GM12872 (cell line): ENCODE data around the gene MRFAP1L1.

Experiments
- CTCF ChIP-seq: IDR thresholded peaks from 3 replicates; pipeline ENCODE4 v1.5.1; 2011; ENCODE audit warnings: low read depth, mild to moderate bottlenecking, low read length, moderate library complexity; ENCODE audit not compliant: insufficient read depth

Gene MRFAP1L1

GRCh38 chr4:6695660-6696610, 13.7 kb downstream of the MRFAP1L1 start:
- TF ChIP-seq CTCF = no peak

DNA sequence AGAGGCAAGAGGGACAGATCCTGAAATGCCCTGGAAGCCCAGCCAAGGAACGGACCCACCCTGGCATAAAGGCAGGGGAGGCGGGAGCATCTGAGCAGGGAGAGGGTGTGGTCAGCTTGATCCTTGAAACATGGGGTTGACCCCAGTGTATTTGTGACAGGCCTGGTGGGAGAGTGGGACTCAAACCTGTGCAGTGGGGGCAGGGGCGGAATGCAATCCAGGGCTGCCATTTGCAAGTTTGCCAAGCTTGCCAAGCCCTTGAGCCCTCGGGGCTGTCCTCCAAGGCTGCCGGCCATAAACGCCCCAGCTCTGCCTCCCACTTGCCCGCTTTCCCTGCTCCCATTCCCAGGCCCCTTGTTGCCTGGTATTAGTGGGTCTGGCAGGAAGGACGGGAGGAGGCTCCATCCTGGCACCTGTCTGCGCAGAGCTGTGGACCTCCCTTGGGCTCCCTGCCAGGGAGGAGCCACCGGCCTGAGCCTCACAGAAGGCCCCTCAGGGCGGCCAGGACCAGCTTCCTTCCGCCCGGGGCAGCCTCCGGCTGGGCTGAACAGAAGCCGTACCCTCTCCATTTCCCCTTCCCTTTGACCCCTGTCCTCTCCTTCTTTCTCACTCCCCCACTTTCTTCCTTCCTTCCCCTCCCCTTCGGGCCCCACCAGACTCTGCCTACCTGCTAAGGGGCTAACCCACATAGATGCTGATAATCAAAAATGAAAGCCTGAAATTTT, 15.3 kb downstream of the MRFAP1L1 start:
- TF ChIP-seq CTCF = no peak

DNA sequence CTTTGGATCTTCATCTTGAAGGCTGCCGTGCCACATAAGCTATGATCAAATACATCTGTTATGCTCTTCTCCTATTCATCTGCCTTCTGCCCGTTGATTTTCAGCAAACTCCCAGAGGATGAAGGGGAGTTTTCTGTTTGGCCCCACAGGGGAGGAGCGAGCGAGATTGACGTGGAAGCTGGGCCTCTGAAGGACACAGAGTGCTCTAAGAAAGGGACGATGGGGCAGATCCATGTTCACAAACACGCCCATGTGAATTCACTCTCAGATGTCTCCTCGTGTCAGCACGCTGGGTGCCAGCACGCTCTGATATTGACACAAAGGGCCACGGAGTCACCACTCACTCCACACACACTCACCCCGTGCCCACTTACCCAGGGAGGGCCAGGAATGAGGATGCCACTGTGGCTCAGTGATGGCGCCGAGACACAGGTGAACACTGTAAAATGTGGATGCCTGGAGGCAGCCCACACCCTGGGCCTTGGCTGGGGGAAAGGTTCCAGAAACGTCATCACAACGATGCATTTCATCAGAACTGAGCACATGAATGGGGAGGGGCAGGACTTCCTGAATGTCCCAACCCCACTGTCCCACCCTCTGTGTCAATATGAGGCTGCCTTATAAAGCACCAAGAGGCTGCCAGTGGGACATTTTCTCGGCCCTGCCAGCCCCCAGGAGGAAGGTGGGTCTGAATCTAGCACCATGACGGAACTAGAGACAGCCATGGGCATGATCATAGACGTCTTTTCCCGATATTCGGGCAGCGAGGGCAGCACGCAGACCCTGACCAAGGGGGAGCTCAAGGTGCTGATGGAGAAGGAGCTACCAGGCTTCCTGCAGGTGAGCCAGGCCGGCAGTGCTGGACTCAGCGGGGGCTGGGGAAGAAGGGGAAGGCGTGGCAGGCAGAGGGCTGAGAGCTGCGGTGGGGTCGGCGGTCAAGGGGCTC, 16.2 kb downstream of the MRFAP1L1 start, which contains the start of gene S100P:
Gene S100P, plus strand, starts transcription at position 648 of the 946 bp plus-strand sequence. Its CDS starts 55 bp downstream, at position 703.
- no peak for TF ChIP-seq CTCF

DNA sequence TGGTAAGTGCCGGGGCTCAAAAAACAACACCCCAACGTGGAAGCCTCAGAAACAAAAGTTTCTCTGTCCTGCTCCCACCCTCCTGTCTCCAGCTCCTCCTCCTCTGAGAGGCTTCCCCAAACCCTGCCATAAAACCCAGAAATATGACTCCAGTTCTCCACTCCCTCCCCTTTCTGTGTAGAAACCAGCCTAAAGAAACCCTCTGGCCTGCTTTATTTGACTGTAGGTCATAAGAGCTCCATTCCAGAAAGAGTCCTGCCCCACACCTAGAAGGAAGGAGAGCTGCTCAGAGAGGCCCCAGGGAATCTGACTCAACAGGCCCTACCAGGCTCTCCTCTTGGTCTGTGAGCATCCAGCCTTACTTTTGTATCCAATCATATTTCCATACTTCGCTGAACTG, 16.9 kb downstream of the MRFAP1L1 start:
- no peak for TF ChIP-seq CTCF

DNA sequence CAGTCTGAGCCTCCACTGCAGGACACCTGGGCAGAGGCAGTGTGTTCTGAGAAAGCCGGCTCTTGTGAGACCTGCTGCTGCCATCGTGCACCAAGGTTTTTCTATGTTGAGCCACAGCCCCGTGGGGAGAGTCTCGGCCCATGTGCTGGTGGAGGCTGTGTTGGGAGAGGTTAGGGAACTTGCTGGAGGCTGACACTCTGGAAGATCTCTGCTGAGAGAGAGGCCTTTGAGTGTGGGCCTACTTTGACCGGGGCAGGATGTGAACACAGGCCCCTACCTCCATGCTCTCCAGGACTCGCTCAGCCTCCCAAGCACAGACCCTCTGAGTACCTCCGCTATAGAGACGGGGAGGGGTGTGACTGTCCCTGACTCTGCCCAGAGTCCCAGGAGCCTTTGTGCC, 17.3 kb downstream of the MRFAP1L1 start:
- TF ChIP-seq CTCF = no peak

GRCh38 chr4:6689506-6689960, 20.1 kb downstream of the MRFAP1L1 start:
- no peak for TF ChIP-seq CTCF
